ENCODE data around the gene EFCAB8.

- TF ChIP-seq CTCF (IDR thresholded peaks at IDR 0.05; ENCODE audit: low read length) = no peak
- TF ChIP-seq EZH2 (IDR thresholded peaks at IDR 0.05; ENCODE audit: borderline replicate concordance, low read length) = no peak
These were observed 54.0 kb downstream of the EFCAB8 start for GRCh38 chr20:32912688-32913087.
